NCI-H1417 (cell line): ENCODE measurements around the gene CCDC134.

Source experiments
- DNase-seq, 3 experiments: peaks; one replicate each; lab custom pipeline; 2025; lab: John Stamatoyannopoulos, UW

CCDC134 gene

GRCh38 chr22:41787331-41787730 is 13.1 kb upstream of the CCDC134 start:
- no peak for DNase-seq

GRCh38 chr22:41793871-41794270 is 6.6 kb upstream of the CCDC134 start:
- no peak for DNase-seq

DNA sequence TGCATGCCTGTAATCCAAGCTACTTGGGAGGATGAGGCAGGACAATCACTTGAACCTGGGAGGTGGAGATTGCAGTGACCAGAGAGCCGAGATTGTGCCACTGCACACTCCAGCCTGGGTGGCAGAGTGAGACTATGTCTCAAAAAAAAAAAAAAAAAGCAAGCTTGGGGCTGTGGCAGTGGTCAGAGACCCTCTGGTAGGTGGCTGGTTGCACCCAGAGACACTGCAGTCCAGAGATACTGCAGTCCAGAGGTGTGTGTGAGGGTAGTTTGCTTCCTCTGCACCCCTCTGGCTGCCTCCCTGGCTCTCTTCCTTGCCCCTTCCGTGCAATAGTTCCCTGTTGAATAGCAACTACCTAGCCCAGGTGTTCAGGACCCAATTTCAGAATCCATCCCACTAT is 1.7 kb upstream of the CCDC134 start:
- no peak for DNase-seq

- peak in 2 of 3 experiments; percentile 27 to 58 for DNase-seq
Measured at GRCh38 chr22:41799486-41800347, 762 bp upstream of the CCDC134 start.

GRCh38 chr22:41801147-41801819 is 804 bp downstream of the CCDC134 start:
- no peak for DNase-seq

DNA sequence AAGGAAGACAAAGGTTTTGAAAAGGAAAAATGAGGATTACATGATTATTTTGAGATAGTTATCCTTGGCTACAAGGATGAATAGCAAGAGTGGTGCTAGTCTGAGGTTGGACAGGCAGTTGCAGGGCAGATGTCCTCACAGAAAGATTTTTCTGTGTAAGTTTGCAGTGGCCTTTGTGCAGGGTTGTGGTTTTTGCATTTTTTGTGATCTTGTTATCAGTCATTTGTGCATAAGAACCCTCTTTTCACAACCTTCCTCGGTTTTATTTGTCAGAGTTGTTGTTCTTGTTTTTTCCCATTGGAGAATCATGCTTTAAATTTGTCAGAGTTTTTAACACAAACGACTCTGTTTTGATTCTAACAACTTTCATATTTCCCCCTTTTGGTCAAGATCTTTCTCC is 1.4 kb downstream of the CCDC134 start:
- DNase-seq = no peak

- DNase-seq = no peak
Measured at GRCh38 chr22:41805639-41806038, 5.2 kb downstream of the CCDC134 start.

GRCh38 chr22:41808400-41808799 is 7.9 kb downstream of the CCDC134 start:
- DNase-seq = no peak

GRCh38 chr22:41810022-41810421 is 9.5 kb downstream of the CCDC134 start:
- no peak for DNase-seq

DNA sequence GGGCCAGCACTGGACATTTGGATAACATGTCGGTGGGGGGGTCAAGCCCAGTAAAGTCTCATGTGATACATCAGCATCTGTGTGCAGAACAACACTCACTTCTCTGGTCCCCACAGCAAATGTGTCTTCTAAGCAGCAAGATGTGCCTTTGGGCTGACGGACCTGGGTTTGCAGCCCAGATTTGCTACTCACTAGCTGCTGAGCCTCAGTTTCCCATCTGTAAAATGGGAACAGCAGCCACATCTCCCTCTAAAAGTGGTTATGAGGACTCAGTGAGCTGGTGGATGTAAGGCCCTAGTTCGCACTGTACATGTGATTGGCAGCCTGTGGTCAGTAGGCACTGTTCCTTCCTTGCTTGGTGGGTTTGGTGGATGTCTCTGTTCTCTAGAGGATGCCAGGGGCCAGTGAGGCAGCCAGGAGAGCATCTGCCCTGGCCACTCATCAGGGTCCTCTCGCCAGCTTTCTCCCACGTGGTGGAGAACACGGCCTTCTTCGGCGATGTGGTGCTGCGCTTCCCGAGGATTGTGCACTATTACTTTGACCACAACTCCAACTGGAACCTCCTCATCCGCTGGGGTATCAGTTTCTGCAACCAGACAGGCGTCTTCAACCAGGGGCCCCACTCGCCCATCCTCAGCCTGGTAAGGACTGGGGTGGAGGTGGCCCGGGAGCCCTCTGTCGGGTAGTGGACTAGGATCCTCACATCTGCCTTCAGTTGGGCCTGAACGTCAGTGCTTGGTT is 12.5 kb downstream of the CCDC134 start:
- no peak for DNase-seq

- no peak for DNase-seq
Measured at GRCh38 chr22:41813726-41814410, 13.4 kb downstream of the CCDC134 start.

GRCh38 chr22:41815716-41816115 is 15.2 kb downstream of the CCDC134 start:
- no peak for DNase-seq

- no peak for DNase-seq
Measured at GRCh38 chr22:41816241-41816640, 15.8 kb downstream of the CCDC134 start.

DNA sequence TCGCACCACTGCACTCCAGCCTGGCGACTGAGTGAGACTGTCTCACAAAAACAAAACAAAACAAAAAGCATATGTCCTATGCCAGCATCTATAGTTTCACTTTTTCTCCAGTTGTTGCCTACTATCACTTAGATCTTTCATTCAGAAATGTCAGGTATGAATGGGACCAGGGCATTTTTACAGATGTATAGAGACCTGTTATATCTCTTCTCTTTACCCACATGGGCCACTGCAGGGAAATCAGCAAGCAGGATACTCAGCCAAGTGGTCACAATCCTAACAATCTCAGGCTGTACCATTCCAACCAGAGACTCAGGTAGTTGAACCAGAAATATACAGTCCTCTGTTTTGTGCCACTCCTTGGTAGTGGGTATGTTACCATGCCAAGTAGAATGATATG is 16.4 kb downstream of the CCDC134 start:
- no peak for DNase-seq

GRCh38 chr22:41818011-41818410 is 17.5 kb downstream of the CCDC134 start:
- DNase-seq = no peak

GRCh38 chr22:41818596-41818995 is 18.1 kb downstream of the CCDC134 start:
- DNase-seq = no peak

GRCh38 chr22:41819257-41819656 is 18.8 kb downstream of the CCDC134 start:
- DNase-seq = no peak

DNA sequence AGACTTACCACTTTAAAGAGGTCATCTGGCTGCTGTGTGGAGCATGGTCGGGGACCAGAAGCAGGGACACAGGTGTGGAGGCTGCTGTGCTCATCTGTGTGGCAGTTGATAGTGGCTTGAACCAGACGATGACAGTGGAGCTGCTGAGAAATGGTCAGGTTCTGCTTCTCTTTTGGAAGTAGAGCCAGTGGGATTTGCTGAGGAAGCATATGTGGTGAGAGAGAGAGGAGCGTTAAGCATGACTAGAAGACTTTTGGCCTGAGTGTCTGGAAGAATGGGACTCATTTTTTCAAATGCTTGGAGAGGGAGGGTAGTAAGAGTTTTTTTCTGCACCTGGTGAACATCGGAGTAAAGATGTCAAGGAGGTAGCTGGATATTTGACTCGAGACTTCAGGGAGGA is 20.0 kb downstream of the CCDC134 start:
- DNase-seq = no peak

GRCh38 chr22:41821471-41822316 is 21.2 kb downstream of the CCDC134 start:
- DNase-seq = no peak

- peak in 2 of 3 experiments; percentile 51 to 72 for DNase-seq
Measured at GRCh38 chr22:41822317-41823057, 22.0 kb downstream of the CCDC134 start.
